Naive B cell (primary cell): ENCODE results near the gene DECR2. TPM values are rescaled to one million over a fixed set of nuclear protein-coding genes. Genes with fewer than 3 reads are reported as not detected.

Experiments used
- ATAC-seq, 2 donors: fragments of 150-1000 bp; cut with Tn5 transposase; 2 replicates each; pipeline ENCODE4 v1.10.0; 2021; ENCODE audit warnings: low read depth in 2 of 2, mild to moderate bottlenecking in 2 of 2, moderate library complexity in 2 of 2
- DNase-seq: peaks from one replicate; pipeline ENCODE4 v3.0.0; 2022
- H3K27ac Mint-ChIP-seq, 6 donors: one replicate each; pipeline ENCODE4 v1.8.0; 2020 to 2022; ENCODE audit warnings: mild to moderate bottlenecking in 6 of 6, mixed read lengths in 6 of 6, moderate library complexity in 5 of 6, inconsistent platforms in 2 of 6
- H3K27me3 Mint-ChIP-seq, 3 donors: one replicate each; pipeline ENCODE4 v1.8.0; 2021 to 2022; ENCODE audit warnings: mixed read lengths in 3 of 3, mild to moderate bottlenecking in 1 of 3
- H3K36me3 Mint-ChIP-seq, 2 donors: one replicate each; pipeline ENCODE4 v1.8.0; 2020 to 2022; ENCODE audit warnings: mixed read lengths in 2 of 2, inconsistent platforms in 1 of 2, mild to moderate bottlenecking in 1 of 2
- H3K4me1 Mint-ChIP-seq, 3 donors: one replicate each; pipeline ENCODE4 v1.8.0; 2020 to 2022; ENCODE audit warnings: mixed read lengths in 3 of 3, inconsistent platforms in 1 of 3, mild to moderate bottlenecking in 1 of 3, moderate library complexity in 1 of 3
- H3K4me3 Mint-ChIP-seq, 8 donors: one replicate each; pipeline ENCODE4 v1.8.0; 2020 to 2022; ENCODE audit warnings: mild to moderate bottlenecking in 8 of 8, mixed read lengths in 8 of 8, moderate library complexity in 8 of 8, inconsistent platforms in 2 of 8
- H3K9me3 Mint-ChIP-seq, 7 donors: one replicate each; pipeline ENCODE4 v1.8.0; 2020 to 2022; ENCODE audit warnings: mixed read lengths in 7 of 7, mild to moderate bottlenecking in 5 of 7, inconsistent platforms in 2 of 7, moderate library complexity in 1 of 7
- polyA plus RNA-seq, 6 donors: library from polyadenylated mRNA; unstranded; fragments of 300-500 nt; fragmentation: Illumina TruSeq; gene quantifications; one replicate each; pipeline ENCODE4 v1.2.3, GENCODE V29; 2021; ENCODE audit warnings: low read depth in 6 of 6

The DECR2 gene
- polyA plus RNA-seq, 6 donors from 2014 or later: 3.8 to 9.4 (median 5.2) TPM

- Mint-ChIP-seq H3K27ac (no peak overlapping the region), H3K9me3 (no peaks in the 10 kb centered on the region), H3K4me1 (peaks cover 6 to 20% (median 18%) of the 10 kb centered on the region in 3 donors), H3K36me3 (peaks cover 0 to 19% of the 10 kb centered on the region in 2 donors), H3K27me3 (no peaks in the 10 kb centered on the region), H3K4me3 (no peak overlapping the region)
- DNase-seq (no peak), ATAC-seq (no peak)
Observed at GRCh38 chr16:460787-461186, 59.1 kb downstream of the DECR2 start.

Other genes with a start within 250 kb of the DECR2 start
- not detected for gene HBZ, start 249.2 kb upstream of the DECR2 start, polyA plus RNA-seq
- gene HBM, start 235.9 kb upstream of the DECR2 start, polyA plus RNA-seq: not detected
- 1,000 to 10,000 TPM in 2 of 6 donors, 100 to 1,000 TPM in 4; 184 to 1,142 (median 693) TPM for gene HBA2, start 229.0 kb upstream of the DECR2 start, polyA plus RNA-seq
- 100 to 1,000 TPM in 3 of 6 donors, 10 to 100 TPM in 3; 42.8 to 256 (median 100) TPM for gene HBA1, start 225.2 kb upstream of the DECR2 start, polyA plus RNA-seq
- gene HBQ1, start 221.4 kb upstream of the DECR2 start, polyA plus RNA-seq: not detected
- gene LUC7L, start 172.4 kb upstream of the DECR2 start, polyA plus RNA-seq: 10 to 100 TPM in 5 of 6 donors, 1 to 10 TPM in 1; 9.6 to 20.4 (median 12.8) TPM
- 10 to 100 TPM; 19.3 to 28.7 (median 24.5) TPM for gene FAM234A, start 167.1 kb upstream of the DECR2 start, polyA plus RNA-seq
- gene RGS11, start 125.9 kb upstream of the DECR2 start, polyA plus RNA-seq: under 1 TPM in 1 of 6 donors, not detected in 5; 0.14 TPM
- not detected for gene ARHGDIG, start 121.3 kb upstream of the DECR2 start, polyA plus RNA-seq
- gene PDIA2, start 118.7 kb upstream of the DECR2 start, polyA plus RNA-seq: not detected
- gene AXIN1, start 49.2 kb upstream of the DECR2 start, polyA plus RNA-seq: 1 to 10 TPM in 5 of 6 donors, under 1 TPM in 1; 0.93 to 2.7 (median 1.9) TPM
- gene MRPL28, start 31.3 kb upstream of the DECR2 start, polyA plus RNA-seq: 10 to 100 TPM; 60.1 to 76.8 (median 65.7) TPM
- 10 to 100 TPM in 5 of 6 donors, 1 to 10 TPM in 1; 7.1 to 24.3 (median 17.2) TPM for gene PGAP6, start 19.9 kb upstream of the DECR2 start, polyA plus RNA-seq
- gene NME4, start 4.7 kb upstream of the DECR2 start, polyA plus RNA-seq: 100 to 1,000 TPM in 1 of 6 donors, 10 to 100 TPM in 5; 56.9 to 104 (median 65.1) TPM
- 1 to 10 TPM; 1.0 to 4.8 (median 1.9) TPM for gene RAB11FIP3, start 23.8 kb downstream of the DECR2 start, polyA plus RNA-seq
- gene CAPN15, start 125.8 kb downstream of the DECR2 start, polyA plus RNA-seq: 10 to 100 TPM in 1 of 6 donors, 1 to 10 TPM in 5; 4.3 to 11.0 (median 5.0) TPM
- not detected for gene PRR35, start 158.5 kb downstream of the DECR2 start, polyA plus RNA-seq
- gene NHLRC4, start 165.1 kb downstream of the DECR2 start, polyA plus RNA-seq: 1 to 10 TPM in 4 of 6 donors, under 1 TPM in 2; 0.90 to 3.4 (median 1.9) TPM
- 10 to 100 TPM in 5 of 6 donors, 1 to 10 TPM in 1; 4.5 to 22.2 (median 12.7) TPM for gene PIGQ, start 168.1 kb downstream of the DECR2 start, polyA plus RNA-seq
- 10 to 100 TPM in 2 of 6 donors, 1 to 10 TPM in 4; 6.8 to 14.5 (median 9.4) TPM for gene RAB40C, start 188.2 kb downstream of the DECR2 start, polyA plus RNA-seq
- not detected for gene WFIKKN1, start 229.1 kb downstream of the DECR2 start, polyA plus RNA-seq
- 10 to 100 TPM; 66.3 to 87.6 (median 84.9) TPM for gene METTL26, start 234.4 kb downstream of the DECR2 start, polyA plus RNA-seq
- 10 to 100 TPM; 20.8 to 46.6 (median 22.7) TPM for gene MCRIP2, start 239.9 kb downstream of the DECR2 start, polyA plus RNA-seq
- 1 to 10 TPM in 2 of 6 donors, under 1 TPM in 3, not detected in 1; 0.75 to 2.3 (median 0.90) TPM for gene WDR90, start 247.5 kb downstream of the DECR2 start, polyA plus RNA-seq